AG20443 (cell line): Measurements from ENCODE around the gene KIR2DL3.
"Not testable (repeated sequence)": the region's sequence is repeated elsewhere in the genome, so short reads cannot be mapped to it uniquely, and the experiment has no call there.

Source experiments
- DNase-seq: peaks from one replicate; pipeline ENCODE4 v3.0.0; 2012; ENCODE audit warnings: low spot score, mixed read lengths

The KIR2DL3 gene

DNA sequence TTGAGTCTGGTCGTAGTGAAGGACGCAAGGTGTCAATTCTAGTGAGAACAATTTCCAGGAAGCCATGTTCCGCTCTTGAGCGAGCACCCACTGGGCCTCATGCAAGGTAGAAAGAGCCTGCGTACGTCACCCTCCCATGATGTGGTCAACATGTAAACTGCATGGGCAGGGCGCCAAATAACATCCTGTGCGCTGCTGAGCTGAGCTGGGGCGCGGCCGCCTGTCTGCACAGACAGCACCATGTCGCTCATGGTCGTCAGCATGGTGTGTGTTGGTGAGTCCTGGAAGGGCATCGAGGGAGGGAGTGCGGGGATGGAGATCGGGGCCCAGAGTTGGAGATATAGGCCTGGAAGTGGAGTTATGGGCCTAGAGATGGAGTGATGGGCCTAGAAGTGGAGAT is at the start of gene KIR2DL3:
Gene KIR2DL3 (plus strand): TSS at position 208 of the 400 bp plus-strand sequence. CDS start 33 bp downstream, at position 241.
- DNase-seq: not testable (repeated sequence)

DNA sequence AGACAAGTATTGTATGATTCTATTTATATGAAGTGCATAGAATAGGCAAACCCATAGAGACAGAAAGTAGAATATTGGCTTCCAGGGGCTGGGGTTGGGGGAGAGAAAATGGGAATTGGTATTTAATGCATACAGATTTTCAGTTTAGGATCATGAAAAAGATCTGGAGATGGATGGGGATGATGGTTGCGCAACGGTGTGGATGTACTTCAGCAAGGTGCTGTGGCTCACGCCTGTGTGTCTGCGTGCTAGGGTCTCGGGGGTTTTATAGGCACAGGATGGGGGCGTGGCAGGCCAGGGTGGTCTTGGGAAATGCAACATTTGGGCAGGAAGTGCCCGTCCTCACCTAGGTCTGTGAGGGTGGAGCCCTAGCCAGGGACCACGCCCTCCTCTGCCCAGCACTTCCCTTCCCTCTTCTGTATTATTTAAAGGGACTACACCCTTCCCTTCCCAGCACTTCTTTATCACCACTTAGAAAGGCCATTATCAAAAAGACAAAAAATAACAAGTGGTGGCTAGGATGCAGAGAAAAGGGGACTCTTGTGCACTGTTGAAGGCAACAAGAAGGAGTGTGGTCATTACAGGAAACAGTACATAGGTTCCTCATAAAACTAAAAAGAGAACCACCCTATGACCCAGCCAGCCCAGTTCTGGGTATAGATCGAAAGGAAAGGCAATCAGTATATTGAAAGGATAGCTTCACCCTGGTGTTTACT is 46.6 kb upstream of the KIR2DL3 start:
- no peak for DNase-seq

DNA sequence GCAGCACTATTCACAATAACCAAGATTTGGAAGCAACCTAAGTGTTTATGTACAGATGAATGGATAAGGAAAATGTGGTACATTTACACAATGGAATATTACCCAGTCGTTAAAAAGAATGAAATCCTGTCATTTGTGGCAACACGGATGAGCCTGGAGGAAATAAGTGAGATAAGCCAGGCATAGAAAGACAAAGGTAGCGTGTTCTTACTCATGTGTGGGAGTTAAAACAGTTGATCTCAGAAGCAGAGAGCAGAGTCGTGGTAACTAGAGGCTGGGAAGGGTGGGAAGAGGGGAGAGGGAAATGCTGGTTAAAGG is 46.1 kb upstream of the KIR2DL3 start:
- no peak for DNase-seq

DNA sequence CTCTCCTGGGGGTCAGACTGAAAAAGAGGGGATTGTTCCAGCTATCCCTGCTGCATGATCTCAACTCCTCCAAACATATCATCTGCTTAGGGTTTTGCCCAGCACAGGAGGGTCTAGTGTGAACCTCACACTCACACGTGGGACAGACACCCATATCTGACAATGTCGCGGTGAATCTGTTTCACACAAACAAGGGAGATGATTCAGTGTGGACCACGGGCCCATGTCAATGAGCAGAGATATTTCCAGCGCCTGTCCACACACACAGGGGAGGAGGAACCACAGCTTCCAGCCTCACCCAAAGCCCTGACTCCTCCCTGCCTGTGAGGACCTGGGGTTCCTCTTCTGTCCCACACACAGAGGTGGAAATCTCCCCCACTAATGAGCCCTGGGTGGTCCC is 43.7 kb upstream of the KIR2DL3 start:
- DNase-seq: no peak

DNA sequence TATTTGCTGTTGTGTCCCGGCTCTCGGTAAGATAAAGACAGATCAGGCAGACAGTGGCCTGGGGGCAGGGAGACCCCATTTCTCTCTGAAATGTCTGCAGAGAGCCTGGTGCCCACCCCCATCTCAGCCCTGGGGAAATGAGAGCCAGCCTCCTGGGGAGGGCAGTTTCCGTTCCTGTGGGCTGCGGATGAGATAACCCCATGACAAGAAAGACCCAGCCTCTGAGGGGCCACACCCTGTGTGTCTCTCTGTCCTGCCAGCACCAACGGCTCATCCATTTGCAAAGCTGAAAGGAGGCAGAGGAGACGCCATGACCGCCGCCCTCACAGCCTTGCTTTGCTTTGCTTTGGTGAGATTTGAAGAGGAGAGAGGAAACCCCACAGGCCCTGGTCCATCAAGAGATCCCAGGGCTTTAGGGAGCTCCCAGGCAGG is 42.2 kb upstream of the KIR2DL3 start:
- DNase-seq: no peak

DNA sequence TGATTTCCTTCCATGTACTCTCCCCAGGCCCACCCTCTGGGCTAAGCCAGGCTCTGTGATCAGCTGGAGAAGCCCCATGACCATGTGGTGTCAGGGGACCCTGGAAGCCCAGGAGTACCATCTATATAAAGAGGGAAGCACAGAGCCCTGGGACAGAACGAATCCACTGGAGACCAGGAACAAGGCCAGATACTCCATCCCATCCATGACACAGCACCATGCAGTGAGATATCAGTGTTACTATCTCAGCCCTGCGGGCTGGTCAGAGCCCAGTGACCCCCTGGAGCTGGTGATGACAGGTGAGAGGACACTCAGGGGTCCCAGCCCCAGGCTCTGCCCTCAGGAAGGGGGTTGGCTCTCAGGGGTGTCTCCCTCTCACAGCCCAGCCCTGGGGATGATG is 41.5 kb upstream of the KIR2DL3 start:
- DNase-seq: no peak

DNA sequence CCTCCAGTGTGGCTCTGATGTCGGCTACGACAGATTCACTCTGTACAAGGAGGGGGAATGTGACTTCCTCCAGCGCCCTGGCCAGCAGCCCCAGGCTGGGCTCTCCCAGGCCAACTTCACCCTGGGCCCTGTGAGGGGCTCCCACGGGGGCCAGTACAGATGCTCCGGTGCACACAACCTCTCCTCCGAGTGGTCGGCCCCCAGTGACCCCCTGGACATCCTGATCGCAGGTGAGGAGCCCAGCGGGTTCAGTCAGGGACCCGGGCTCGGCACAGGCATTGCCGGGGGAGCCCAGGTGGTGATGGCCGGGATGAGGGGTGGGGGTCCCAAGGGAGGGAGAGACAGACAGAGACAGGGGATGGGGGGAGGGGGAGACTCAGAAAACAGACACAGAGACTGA is 40.6 kb upstream of the KIR2DL3 start:
- DNase-seq: not testable (repeated sequence)

DNA sequence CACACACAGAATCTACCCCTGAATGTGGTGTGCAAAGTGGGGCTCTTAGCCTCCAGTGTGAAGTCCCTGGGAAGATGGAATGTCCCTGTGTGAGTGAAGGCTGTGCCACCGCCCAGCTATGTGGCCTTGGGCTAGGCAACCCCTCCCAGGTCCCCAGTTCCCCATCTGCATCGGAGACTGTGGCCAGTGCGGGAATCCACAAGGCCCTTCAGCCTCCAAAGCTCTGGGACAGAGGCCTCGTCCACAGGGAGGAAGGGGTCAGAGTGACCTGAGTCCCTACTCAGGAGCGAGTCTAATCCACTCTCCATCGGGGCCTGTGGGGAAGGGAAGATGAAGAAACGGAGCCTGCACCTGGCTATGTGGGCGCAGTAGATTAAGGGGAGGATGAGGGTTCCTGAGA is 33.4 kb upstream of the KIR2DL3 start:
- no peak for DNase-seq

DNA sequence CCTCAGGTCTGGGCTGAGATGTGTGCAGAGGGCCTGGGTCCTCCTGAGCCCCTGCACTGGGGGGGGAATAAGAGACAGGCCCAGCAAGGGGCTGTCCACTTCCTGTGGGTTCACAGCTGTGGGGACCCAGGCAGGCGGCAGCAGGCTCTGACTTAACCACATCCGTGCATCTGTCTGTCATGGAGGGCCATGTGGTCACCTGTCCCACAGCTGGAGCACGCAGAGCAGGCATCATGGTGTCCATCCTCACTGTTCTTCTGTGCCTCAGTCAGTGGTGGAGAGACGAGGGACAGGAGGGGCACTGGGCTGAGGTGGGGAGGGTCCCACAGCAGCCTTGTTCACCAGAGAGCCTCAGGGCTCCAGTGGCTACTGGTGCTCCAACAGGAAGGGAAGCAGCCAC is 30.4 kb upstream of the KIR2DL3 start:
- no peak for DNase-seq

DNA sequence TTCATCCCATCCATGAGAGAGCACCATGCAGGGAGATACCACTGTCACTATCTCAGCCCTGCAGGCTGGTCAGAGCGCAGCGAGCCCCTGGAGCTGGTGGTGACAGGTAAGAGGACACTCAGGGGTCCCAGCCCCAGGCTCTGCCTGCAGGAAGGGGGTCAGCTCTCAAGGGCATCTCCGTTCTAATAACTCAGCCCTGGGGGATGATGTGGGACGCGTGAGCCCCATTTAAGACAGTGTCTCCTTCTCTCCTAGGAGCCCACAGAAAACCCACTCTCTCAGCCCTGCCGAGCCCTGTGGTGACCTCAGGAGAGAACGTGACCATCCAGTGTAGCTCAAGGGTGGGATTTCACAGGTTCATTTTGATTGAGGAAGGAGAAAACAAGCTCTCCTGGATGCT is 29.5 kb upstream of the KIR2DL3 start:
- no peak for DNase-seq

DNA sequence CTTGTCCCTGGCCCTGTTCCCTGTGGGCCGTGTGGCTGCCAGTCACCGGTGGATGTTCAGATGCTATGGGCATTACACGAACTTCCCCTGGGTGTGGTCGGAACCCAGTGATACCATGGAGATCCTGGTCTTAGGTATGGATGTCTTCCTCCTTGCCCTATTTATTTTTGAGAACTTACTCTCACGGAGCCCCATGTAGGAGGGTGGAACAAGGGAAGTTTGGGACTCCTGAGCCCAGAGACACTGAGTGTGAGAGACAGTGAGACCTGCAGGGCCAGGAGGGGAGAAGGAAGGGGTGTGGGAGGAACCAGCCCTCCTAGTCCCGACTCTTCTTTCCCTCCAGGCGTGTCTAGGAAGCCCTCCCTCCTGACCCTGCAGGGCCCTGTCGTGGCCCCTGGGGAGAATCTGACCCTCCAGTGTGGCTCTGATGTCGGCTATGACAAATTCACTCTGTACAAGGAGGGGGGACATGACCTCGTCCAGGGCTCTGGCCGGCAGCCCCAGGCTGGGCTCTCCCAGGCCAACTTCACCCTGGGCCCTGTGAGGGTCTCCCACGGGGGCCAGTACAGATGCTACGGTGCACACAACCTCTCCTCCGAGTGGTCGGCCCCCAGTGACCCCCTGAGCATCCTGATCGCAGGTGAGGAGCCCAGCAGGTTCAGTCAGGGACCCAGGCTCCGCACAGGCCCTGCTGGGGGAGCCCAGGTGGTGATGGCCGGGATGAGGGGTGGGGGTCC is 28.9 kb upstream of the KIR2DL3 start:
- DNase-seq: no peak

DNA sequence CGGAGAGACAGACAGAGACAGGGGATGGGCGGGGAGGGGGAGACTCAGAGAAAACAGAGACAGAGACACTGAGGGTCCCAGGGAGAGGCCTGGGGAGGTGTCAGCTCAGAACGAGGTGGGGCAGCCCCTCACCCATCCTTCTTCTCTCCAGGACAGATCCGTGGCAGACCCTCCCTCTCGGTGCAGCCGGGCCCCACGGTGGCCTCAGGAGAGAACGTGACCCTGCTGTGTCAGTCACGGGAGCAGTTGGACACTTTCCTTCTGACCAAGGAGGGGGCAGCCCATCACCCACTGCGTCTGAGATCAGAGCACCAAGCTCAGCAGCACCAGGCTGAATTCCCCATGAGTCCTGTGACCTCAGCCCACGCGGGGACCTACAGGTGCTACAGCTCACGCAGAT is 28.4 kb upstream of the KIR2DL3 start:
- not testable (repeated sequence) for DNase-seq

DNA sequence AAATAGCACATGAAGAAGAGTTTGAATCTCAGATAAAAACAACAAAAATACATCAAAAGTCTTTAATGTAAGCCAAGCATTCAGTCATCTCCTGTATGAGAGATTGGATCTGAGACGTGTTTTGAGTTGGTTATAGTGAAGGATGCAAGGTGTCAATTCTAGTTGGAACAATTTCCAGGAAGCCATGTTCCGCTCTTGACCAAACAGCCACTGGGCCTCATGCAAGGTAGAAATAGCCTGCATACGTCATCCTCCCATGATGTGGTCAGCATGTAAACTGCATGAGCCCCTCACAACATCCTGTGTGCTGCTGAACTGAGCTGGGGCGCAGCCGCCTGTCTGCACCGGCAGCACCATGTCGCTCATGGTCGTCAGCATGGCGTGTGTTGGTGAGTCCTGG is 14.2 kb upstream of the KIR2DL3 start, which contains the start of gene KIR3DL3:
Gene KIR3DL3 (plus strand): TSS at position 301 of the 400 bp plus-strand sequence. CDS start 55 bp downstream, at position 356.
- no peak for DNase-seq

DNA sequence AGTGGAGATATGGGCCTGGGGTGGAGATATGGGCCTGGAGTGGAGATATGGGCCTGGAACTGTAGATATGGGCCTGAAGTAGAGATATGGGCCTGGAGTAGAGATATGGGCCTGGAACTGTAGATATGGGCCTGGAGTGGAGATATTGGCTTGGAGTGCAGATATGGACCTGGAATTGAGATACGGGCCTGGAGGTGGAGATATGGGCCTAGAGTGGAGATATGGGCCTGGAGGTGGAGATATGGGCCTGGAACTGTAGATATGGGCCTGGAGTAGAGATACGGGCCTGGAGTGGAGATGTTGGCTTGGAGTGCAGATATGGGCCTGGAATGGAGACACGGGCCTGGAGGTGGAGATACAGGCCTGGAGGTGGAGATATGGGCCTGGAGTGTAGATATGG is 13.7 kb upstream of the KIR2DL3 start:
- DNase-seq: no peak

DNA sequence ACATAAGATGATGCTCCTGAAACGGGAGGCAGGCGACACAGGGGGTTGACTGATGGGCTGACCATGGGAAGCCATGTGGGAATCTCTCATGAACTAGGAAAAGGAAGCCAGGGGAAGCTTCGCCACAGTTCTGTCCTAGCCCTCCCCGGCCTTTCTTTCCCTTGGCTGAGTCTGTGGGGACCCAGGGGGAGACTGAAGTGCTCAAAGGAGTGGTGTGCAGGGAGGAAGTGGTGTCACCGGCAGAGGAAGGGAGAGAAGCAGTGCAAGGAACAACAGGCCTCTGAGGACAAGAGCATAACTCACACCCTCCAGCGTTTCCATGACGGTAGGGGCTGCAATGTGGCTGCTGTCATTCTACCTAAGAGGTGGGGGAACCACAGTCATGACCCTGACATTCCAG is 13.0 kb upstream of the KIR2DL3 start:
- DNase-seq: no peak

DNA sequence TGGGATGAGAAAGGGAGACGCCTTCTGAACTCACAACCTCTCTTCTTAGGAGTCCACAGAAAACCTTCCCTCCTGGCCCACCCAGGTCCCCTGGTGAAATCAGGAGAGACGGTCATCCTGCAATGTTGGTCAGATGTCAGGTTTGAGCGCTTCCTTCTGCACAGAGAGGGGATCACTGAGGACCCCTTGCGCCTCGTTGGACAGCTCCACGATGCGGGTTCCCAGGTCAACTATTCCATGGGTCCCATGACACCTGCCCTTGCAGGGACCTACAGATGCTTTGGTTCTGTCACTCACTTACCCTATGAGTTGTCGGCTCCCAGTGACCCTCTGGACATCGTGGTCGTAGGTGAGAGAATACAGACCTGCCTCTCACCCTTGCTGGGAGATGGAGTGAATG is 10.8 kb upstream of the KIR2DL3 start:
- no peak for DNase-seq

DNA sequence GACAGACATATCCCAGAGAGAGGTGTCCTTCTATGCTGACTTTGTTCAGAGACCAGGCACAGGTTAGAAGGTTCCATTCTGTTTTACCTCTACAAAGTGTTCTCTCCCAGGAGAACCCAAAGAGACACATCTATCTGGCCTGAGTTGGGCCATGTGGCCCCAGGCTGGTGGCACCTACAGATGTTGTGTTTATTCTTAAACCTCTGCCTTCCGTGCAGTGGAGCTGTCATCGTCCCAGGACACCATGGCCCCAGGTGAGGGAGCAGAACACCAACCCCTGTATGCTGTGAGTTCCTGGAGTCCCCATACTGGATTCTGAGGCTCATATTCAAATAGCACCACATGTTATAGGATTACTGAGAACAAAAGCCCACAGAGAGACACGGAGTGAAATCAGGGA is 10.1 kb upstream of the KIR2DL3 start:
- DNase-seq: no peak

DNA sequence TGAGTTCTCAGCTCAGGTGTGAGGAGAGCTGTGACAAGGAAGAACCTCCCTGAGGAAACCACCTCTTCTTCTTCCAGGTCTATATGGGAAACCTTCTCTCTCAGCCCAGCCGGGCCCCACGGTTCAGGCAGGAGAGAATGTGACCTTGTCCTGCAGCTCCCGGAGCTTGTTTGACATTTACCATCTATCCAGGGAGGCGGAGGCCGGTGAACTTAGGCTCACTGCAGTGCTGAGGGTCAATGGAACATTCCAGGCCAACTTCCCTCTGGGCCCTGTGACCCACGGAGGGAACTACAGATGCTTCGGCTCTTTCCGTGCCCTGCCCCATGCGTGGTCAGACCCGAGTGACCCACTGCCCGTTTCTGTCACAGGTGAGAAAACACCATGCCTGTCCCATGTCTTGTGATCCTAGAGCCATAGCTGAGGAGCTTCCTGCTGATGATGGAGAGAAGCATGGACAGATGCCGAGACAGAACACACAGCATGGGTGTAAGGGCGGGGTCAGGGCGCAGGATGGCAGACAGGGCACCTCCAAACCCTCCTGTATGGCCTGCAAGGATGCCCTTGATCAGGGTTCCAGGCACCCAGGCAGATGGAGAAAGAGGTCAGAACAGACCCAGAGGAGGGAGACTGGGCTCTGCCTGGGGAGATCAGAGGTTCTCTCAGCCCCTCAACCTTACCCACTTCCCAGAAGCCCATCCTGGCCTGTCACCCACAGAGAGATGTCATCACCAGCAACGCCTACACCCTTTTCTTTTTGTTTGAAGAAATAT is 8.7 kb upstream of the KIR2DL3 start:
- DNase-seq: no peak

DNA sequence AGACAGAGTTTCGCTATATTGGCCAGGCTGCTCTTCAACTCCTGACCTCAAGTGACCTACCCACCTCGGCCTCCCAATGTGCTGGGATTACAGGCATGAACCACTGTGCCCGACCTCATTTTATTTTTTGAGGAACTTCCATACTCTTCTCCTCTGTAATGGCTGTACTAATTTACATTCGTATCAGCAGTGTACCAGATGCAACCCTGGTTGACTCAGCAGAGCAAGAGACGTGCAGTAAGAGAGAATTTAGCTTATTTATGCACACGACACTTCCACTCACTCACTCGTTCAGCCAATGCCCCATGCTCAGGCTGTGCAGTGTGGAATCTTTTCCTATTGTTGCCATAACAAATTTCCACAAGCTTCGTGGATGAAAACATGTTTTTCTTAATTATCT is 7.1 kb upstream of the KIR2DL3 start:
- no peak for DNase-seq

DNA sequence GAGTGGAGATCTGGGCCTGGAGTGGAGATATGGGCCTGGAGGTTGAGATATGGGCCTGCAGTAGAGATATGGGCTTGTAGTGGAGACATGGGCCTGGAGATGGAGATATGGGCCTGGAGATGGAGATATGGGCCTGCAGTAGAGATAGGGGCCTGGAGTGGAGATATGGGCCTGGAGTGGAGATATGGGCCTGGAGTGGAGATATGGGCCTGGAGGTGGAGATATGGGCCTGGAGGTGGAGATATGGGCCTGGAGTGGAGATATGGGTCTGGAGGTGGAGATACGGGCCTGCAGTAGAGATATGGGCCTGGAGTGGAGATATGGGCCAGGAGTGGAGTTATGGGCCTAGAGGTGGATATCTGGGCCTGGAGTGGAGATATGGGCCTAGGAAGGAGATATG is 402 bp downstream of the KIR2DL3 start:
- DNase-seq: no peak

DNA sequence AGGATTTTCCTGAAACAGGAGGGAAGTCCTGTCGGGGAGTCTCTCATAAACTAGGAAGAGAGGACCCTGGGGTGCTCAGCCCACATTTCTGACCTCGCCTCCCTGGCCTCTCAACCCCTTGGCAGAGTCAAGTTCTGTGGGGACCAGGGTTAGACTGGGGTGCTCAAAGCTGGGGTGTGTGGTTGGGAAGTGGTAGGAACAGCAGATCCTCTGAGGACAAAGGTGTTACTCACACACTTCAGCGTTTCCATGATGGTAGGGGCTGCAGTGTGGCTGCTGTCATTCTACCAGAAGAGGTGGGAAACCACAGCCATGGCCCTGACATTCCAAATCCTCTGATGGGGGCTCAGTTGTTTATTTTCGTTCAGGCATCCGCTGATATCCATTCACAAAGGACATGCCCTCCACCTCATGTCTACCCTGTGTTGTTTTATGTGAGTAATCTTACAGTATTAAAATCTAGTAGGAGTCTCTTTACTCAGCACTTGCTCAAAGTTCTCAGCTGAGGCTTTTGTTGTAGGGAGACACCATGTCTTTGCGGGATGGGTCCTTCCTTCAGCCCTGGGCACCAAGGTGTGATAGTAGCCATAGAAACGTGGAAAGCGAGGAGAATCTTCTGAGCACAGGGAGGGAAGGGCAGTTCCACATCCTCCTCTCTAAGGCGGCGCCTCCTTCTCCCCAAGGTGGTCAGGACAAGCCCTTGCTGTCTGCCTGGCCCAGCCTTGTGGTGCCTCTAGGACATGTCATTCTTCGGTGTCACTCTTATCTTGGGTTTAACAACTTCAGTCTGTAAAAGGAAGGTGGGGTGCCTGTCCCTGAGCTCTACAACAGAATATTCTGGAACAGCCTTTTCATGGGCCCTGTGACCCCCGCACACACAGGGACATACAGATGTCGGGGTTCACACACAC is 1.5 kb downstream of the KIR2DL3 start:
- DNase-seq: no peak

DNA sequence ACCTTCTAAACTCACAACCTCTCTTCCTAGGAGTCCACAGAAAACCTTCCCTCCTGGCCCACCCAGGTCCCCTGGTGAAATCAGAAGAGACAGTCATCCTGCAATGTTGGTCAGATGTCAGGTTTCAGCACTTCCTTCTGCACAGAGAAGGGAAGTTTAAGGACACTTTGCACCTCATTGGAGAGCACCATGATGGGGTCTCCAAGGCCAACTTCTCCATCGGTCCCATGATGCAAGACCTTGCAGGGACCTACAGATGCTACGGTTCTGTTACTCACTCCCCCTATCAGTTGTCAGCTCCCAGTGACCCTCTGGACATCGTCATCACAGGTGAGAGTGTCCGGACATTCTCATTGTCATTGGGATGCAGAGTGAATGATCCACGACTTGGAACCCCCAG is 3.6 kb downstream of the KIR2DL3 start:
- not testable (repeated sequence) for DNase-seq
